Stimulated activated CD8-positive, alpha-beta memory T cell treated with anti-CD3 and anti-CD28 coated beads, Interleukin-4, amount 100 ng/mL, for 4 hours (primary cell): ENCODE data around the gene LGR4.

Source experiments
- DNase-seq, 2 donors: peaks; one replicate each; pipeline ENCODE4 v3.0.0-alpha.2; 2020; ENCODE audit warnings: low read depth in 2 of 2, low spot score in 1 of 2

Gene LGR4

DNA sequence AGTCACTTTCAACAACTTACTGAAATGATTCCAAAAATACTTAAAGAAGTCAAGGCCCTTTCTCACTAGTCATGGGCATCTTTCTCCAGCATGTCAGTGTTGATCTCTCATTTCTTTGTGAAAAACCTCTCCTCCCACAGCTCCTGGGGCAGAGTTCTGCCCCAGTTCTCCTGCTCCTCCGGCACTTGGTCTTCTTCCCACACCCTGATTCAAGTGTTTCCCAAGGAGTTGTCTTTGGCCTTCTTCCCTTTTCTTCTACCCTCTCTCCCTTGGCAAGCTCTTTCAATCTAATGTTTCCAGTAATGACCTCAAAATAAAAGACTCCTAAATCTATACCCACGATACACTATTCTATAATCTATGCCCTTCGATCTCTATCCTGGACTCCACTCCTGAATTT, 67.5 kb downstream of the LGR4 start:
- DNase-seq, result no peak

DNA sequence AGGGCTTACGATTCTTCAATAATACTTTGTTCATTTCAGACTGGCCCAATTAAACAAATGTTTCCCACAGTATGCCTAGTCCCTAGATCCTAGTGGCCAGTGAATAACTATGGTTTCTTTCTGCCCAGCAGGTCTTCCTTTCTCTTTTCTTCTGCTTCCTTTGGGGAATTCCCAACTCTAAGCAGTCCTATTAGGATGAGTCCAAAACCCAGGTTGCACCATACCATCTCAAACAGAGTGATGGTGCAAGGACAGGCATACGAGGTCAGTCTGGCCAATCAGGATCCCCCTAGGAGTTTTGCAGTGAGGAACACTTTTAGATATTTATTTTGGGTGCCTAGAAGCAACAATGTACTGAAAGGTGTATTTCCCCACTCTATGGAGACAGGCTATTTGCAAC, 68.2 kb downstream of the LGR4 start:
- DNase-seq, result no peak

DNA sequence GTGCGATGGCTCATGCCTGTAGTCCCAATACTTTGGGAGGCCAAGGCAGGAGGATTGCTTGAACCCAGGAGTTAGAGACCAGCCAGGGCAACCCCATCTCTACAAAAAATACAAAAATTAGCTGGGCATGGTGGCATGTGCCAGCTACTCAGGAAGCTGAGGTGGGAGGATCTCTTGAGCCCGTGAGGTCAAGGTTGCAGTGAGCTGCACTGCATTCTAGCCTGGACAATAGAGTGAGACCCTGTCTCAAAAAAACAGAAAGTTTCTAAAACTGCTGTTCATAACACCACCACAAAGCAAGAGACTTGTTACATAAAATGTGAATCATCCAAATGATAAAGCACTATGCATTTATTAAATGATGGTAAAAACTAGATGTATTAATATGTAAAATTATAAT, 69.4 kb downstream of the LGR4 start:
- DNase-seq, result no peak

DNA sequence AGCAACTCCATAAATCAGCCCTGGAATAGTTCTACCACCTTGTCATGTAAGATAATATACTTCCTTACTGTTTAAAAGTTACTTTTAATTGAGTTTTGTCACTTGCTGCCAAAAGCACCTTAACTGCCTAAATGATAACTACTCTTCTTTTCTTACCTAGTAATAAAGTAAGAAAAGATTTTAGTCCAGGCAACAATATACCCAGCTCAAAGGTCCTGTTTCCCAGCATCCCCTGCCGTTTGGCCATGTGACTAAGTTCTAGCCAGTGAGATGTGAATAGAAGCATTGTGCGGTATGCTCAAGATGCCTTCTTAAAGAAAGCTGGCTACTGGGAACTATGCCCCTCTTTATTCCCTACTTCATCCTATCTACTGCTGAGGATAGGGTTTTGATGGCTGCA, 70.1 kb downstream of the LGR4 start:
- DNase-seq, result no peak

DNA sequence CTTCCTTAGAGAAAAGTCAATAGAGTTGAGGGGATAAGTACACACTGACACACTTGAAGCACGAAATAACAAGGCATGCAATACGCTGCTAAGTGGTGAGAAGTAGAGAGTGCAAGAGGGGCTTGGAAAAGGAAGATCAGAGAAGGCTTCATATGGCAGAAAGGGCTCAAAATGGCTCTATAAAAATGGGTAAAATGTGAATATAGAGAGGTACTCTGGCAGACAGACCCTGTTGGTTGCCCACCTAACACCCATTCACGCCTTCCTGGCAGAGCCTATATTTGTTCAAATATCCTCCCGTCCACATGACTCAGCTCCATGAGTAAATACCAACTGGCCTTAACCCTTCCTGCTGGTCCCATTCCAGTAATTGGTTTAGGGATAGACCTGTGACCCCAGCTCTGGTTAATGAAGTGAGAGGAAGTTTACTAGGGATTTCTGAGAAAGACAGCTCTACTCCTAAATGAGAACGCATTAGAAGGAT, 70.7 kb downstream of the LGR4 start:
- DNase-seq, result no peak

DNA sequence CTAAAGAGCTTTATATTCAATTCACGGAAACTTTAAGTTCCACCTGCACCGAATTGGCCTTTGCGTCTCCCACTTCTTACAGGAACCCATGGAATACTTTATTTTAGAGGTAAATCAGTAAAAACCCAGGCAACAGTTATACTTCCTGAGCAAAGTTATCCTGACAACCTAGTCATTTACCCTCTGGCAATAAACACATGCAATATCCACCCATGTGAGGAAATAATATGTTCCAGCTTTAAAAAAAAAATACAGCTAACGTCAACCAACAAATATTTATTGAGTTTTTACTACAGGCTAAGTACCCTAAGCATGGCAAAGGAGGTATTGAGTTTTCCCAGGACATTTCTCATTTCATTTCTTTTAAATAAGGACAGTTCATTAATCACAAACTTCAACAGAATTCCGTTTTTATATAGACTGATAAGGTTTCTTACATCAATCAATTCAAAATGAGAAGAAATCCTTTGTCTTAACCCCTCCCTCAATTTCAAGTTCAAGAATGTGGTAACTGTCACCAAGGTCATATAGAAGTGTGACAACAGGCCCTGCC, 71.2 kb downstream of the LGR4 start:
- DNase-seq, result no peak

DNA sequence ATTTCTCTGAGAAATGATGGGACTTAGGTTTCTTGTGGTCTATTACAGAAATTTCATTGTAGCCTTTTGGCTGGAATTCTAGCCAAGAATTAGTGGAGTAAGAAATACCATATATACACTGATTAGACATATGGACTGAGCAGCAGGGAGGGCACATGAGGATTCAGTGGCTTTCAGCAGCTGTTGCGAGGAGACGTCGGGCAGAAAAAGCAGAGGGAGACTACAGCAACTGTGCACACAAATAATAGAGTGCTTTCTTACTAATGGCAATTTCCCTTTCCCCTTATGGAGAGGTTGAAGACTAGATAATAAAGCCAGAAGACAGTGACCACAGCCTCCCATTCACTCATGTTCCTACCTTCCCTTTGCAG, 74.2 kb downstream of the LGR4 start:
- DNase-seq, result no peak

DNA sequence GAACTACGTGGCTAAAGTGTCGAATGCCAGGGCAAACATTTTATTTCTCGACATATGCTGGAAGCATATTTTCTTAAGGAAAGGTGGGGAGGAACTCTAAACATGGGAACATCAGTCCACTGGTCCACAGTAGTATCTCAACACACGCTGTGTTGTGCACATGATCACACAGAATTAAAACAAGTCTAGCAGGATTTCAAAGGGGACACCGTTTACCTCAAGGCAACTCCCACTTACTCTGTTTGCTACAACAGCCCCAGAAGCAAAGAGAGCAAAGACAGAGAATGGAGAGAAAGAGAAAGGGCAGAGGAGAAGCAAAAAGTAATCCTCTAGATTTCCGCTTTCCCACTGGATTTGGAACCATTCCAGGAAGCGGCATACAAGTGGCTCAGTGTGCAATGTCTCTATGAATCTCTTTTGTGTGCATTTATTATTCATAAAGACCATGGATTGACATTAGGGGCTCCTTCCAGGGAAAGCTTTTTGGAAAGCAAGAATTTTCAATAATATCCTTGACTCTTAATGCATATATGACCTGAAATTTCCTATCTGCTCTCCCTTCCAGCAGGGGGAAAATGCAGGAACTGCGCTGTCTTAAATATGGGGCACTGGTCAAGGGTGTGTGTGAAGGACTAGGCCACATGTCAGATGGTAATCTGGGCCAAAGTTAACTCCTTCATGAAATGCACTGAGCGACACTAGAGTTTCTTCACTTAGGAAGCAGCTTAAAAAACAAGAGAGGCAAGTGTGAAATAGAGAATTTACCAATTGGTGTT, 74.8 kb downstream of the LGR4 start:
- DNase-seq, result no peak

DNA sequence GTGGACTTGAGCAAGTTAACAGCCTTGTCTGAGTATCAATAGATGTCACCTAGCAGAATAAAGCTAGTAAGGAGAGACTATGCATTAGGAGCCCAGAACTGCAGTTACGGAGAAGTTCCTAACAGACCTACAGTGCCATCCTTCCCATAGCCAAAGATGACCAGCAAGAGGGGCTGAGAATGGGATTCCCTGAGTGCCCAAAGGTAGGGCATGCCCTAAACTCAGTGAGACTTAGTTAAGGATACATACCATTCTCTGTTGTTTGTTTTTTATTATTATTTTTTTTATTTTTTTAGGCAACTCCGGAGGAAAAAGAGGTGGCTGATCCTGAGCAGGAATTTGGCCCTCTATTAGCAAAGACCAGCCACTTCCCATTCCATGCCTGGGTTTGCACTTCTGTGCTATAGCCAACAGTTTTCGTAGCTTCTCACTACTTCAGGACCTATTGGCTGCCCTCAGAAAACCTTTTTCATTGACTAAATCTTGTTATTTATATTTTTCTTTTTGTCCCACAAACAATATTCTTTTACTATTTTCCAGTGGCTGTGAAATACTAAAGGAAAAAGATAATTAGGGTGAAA, 76.2 kb downstream of the LGR4 start:
- no peak for DNase-seq

DNA sequence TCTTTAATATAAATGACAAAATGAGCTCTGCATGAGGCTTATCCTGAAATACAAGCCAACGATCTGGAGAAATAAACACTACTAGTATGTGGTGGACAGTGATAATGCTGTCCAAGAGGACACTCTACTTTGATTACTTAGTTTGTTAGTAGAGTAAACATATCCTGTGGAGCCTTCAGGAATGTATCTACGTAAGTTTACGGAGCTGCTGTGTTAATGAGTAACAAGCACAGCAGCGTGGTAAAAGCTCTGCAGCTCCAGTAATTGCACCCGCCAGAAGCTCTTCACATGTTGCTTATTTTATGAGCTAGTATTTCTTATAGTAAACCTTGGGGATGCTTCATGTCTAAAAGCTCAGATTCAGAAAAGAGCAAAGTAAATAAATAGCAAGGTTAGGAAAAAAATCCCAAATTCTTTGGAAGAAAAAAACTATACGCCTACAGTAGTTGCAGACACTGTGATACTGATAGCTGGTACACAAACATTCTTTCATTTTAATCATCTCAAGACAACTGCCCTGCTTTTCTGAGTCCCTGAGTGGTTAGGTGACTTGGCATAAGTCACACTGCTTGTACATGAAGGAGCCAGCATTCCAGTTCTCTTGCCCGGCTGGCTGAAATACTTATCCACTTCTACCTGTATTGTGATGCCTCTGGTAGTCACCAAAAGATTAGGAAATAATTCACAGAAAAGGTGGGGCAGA, 76.9 kb downstream of the LGR4 start:
- no peak for DNase-seq

DNA sequence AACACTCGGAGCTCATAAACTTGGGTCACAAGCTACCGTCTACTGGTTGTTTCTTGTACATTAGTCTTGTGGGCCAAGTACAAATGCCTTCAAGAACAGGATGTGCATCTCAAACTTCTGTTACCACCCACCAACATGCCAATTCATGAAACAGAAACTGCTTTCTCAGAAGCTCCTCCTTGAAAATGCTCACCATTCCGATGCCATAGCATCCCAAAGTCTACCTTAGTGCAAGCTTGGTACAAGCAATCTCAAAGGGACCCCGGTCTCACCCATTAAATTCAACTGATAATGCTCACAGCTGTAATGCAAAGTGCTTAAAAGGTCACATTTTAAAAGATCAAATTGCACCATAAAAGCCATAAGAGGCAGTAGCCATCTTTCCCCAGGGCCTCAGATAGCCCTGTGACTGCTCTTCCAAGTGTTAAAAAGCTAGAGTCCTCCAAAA, 77.8 kb downstream of the LGR4 start:
- DNase-seq, result no peak

DNA sequence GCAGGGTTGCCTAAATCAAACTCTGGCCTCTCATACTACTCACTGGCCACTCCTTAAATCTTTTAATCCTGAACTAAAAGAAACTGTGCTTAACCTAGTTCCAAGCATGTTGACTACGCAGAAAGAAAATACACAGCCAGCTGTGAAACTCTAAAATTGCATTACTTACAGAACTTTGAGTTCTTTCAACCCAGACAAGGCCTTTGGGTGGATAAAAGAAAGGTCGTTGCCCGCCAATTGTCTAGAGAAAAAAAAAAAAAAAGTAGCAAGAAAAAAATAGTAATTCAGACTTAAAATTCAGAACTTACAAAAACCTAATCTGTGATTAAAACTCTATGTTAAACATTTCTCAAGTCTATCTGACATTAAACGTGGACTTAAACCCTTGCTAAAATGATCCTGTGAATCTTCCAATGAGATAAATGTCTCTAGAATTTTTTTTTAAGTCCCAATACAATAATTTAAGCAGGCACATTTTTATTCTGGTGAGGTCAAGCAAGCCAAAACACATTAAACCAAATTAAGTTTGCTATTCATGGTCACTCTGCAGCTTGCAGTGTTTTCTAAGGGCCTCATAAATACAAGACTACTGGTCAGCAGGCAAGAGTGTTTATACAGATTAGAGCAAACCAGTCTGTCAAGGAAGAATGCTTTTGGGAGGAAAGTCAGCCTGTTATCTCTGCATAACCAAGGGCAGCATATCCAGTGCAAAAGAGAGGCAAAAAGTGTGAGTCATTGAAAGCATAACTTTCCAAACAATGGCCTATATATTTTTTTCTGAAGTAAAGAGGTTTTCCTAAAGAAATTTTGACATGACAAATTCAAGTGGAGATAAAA, 80.1 kb downstream of the LGR4 start:
- DNase-seq, result no peak

DNA sequence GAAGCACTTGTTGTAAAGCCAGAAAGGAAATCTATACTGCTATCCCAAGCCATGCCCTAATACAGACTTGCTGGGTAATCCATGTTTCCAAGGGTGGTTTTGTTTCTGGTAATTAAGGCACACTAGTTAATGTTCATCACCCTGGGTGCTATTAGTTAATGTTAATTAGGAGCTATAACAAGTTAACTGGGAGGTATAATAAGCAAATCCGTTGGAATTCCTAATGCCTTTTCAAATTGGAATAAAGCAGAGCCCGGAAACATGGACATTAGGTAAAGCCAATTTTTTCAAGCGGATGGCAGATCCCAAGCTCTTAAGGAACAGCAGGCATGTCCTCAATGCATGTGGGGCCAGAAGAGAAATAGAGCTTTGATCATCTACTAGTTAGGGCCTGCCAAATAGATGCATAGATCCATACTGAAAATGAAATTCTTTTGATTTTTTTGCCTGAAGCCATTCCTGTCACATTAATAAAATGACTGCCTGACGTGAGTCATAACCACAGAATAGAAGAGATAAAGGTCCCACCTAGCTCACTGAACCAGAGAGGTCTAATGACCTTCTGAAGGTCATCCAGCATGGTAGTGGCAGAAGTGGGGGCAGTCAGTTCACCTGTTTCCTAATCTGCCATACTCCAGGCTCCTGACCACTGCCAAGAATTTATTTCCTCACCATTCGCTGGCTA, 81.1 kb downstream of the LGR4 start:
- DNase-seq, result no peak

DNA sequence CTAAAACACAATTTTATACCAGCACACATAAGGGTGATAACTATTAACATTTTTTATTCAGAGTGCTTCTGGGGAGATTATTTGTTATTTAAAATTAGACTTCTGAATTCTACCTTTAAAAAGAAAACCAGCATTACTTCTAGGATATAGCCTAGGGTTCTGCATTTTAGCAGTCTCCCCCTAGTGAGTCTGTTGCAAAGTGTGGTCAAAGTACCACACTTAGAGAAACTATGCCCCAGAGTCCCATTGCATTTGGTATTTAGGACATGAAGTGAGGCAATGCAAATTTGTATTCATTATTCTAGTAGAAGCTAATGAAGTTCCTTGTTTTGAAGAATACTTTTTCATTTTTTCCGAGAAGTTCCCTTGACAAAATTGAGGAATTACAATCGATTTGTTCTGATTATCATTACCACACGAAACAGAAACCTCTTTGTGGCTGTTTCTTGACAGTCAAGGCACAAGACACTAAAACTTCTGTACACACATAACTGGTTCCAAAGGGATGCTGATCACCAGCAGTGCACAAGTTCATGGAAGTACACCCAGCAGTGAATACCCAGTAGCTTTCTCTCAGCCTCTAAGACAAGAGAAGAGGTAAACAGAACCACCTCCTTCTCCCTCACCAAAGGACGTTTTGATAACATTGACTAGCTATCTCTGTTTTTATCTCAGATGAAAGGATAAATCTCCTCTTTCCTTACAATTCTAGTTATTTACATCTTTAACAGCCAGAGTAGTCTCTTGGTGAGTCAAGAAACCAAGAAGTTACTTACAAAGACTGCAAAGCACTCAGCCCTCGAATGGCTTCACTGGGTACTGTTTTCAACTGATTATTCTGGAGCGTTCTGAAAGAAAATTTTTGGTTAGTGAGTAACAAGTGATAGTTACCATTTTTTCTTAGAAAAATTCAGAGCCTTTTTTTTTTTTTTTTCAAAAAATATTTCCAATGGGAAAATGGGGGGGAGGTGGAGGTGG, 82.0 kb downstream of the LGR4 start:
- DNase-seq, result no peak

DNA sequence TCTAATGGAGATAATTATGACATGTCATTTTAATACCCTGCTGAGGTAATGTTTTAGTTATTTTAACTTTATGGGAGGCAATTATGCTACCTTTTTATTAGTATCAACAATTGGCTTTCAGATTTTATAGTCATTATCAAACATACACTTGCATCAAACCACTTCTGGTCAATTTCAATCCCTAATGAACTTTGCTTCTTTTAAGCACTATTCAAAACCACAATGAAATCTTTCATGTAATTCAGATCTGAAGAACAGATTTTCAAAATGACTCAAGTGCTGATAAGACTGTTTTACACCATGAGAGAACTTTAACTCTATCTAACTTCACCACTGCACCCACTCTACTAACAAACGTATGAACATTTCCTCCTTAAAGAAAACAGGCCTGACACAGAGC, 83.7 kb downstream of the LGR4 start:
- no peak for DNase-seq

DNA sequence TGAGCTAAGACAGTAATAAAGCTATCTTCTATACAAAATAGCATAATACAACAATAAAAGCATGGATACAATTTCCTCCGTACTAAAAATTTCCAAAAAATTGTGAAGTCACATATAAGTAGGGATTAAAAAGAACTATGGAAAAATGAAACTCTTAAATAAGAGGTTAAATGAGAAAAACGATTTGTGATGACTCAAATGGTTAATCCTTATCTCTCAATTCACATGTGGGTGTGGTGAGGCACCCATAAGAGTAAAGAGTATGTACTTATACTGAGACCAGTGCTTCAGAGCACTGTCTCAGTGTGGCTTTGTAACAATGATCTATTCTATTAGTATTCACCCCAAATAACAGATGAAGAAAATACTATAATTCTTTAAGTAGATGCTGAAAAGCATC, 84.6 kb downstream of the LGR4 start:
- no peak for DNase-seq

DNA sequence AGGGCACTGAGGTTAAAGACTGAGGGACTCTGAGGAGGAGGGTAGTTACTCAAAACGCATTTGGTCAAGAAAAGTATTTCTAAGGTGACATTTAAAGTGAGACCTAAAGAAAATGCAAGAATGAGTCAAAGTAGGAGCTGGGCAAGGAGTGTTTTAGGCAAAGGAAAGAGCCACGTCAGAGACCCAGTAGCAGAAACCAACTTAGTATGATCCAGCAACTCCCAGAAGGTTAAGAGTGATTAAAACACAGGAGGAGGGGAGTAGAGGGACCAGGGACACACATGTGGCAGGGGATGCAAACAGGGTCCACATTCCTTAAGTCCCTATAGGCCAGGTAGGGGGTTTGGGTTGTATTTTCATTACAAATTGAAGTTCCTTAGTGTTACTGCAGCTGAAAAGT, 85.2 kb downstream of the LGR4 start:
- DNase-seq, result no peak

DNA sequence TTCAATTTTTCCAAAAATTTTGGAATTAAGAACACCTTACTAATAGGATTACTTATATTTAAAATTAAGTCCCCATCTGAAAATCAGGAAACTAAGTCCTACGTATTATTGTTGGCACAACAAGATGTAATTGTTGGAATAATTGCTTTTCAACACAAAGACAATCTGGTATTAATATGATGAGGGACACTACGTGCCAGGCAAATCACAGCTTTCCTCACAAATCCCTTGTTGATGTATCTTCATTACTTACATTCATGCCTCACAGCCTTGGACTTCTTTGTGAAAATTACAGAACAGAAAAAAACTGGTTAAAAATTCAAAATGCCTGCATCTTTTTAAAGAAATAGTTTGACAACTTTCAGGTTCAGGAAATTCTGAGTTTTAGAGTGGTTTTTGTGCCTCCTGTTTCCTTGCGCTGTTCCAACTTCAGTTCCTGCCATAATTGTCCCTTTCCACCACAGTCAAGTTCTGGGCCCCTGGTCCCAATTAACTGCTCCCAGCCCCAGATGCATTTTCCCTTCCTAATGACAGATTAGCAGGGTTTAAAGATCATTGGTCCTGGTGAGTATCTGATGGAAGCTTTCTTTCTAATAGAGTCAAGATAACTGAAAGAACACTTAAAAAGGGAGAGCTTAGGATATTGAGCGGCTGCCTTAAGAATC, 86.3 kb downstream of the LGR4 start:
- DNase-seq, result no peak

DNA sequence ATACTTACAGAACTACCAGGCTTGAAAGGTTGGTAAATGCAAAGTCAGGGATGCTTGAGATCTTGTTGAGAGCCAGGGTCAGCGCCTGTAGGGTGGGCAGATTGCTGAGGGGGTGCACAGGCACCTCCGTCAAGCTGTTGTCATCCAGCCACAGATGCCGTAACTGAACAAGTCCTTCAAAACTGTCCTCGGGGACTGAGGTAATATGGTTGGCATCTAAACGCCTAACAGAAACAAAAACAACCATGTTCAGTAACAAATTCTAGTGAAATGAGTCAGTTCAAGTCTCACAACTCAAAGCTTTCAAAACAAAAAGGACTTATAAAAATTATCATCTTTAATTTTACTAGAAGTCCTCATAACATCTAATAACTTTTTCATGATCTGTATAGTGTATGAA, 87.3 kb downstream of the LGR4 start:
- DNase-seq, result no peak
